Liver (tissue), 3 donors: ENCODE data around the gene EP400.

Experiments
- CTCF ChIP-seq: fragments of 150-350 bp; IDR thresholded peaks from 2 replicates; pipeline ENCODE4 v1.5.1; 2017; ENCODE audit warnings: improper control_type of control experiment, low read depth, low read length; ENCODE audit not compliant: missing input control
- EGR1 ChIP-seq, 2 donors: IDR thresholded peaks; 2 replicates each; pipeline ENCODE4 v1.6.1; 2016 to 2018; ENCODE audit warnings: antibody characterized with exemption in 2 of 2, low read depth in 2 of 2
- FOXA1 ChIP-seq: IDR thresholded peaks from 2 replicates; pipeline ENCODE4 v1.6.1; 2016; ENCODE audit warnings: antibody characterized with exemption
- GABPA ChIP-seq, 2 donors: IDR thresholded peaks in 1 of 2; conservative IDR thresholded peaks in 1 of 2; 2 replicates each; pipeline ENCODE4 v1.6.1; 2016; ENCODE audit warnings: antibody characterized with exemption in 2 of 2, mild to moderate bottlenecking in 1 of 2, moderate library complexity in 1 of 2
- MAX ChIP-seq: IDR thresholded peaks from 2 replicates; pipeline ENCODE4 v1.6.1; 2016; ENCODE audit warnings: antibody characterized with exemption
- RAD21 ChIP-seq, 2 donors: IDR thresholded peaks; 2 replicates each; pipeline ENCODE4 v1.6.1; 2016; ENCODE audit warnings: antibody characterized with exemption in 2 of 2, mild to moderate bottlenecking in 2 of 2
- REST ChIP-seq: IDR thresholded peaks from 2 replicates; pipeline ENCODE4 v1.6.1; 2016; ENCODE audit warnings: antibody characterized with exemption, mild to moderate bottlenecking
- SP1 ChIP-seq: IDR thresholded peaks from 2 replicates; pipeline ENCODE4 v1.6.1; 2018; ENCODE audit warnings: antibody characterized with exemption, mild to moderate bottlenecking
- YY1 ChIP-seq: IDR thresholded peaks from 2 replicates; pipeline ENCODE4 v1.6.1; 2016; ENCODE audit warnings: antibody characterized with exemption, mild to moderate bottlenecking
- TF ChIP-seq, protein P1 (sequence below): IDR thresholded peaks from 2 replicates; pipeline ENCODE4 v1.6.1; 2016; ENCODE audit warnings: antibody characterized with exemption
- donor health status: healthy.
- donor health status: healthy.

- TF ChIP-seq REST (no peak), CTCF (no peak), RAD21 (IDR thresholded peaks at IDR 0.05) (no peak), MAX (no peak), EGR1 (IDR thresholded peaks at IDR 0.05; ENCODE audit: low read depth in 2 of 2) (no peak), GABPA (IDR thresholded peaks at IDR 0.05 in 1 of 2, conservative IDR thresholded peaks at IDR 0.05 in 1 of 2) (no peak), FOXA1 (no peak), YY1 (no peak), SP1 (no peak)
- TF ChIP-seq, protein P1, sequence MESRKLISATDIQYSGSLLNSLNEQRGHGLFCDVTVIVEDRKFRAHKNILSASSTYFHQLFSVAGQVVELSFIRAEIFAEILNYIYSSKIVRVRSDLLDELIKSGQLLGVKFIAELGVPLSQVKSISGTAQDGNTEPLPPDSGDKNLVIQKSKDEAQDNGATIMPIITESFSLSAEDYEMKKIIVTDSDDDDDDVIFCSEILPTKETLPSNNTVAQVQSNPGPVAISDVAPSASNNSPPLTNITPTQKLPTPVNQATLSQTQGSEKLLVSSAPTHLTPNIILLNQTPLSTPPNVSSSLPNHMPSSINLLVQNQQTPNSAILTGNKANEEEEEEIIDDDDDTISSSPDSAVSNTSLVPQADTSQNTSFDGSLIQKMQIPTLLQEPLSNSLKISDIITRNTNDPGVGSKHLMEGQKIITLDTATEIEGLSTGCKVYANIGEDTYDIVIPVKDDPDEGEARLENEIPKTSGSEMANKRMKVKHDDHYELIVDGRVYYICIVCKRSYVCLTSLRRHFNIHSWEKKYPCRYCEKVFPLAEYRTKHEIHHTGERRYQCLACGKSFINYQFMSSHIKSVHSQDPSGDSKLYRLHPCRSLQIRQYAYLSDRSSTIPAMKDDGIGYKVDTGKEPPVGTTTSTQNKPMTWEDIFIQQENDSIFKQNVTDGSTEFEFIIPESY, result no peak
Measured at GRCh38 chr12:132081423-132081822, 131.7 kb downstream of the EP400 start.
